Measurements from ENCODE around the gene YAF2. TPM values are rescaled to one million over a fixed set of nuclear protein-coding genes. Genes with fewer than 3 reads are reported as not detected.
"Not testable (repeated sequence)": the region's sequence is repeated elsewhere in the genome, so short reads cannot be mapped to it uniquely, and the experiment has no call there.

YAF2 gene
- polyA plus RNA-seq, 1 experiment = 16.5 TPM

DNA sequence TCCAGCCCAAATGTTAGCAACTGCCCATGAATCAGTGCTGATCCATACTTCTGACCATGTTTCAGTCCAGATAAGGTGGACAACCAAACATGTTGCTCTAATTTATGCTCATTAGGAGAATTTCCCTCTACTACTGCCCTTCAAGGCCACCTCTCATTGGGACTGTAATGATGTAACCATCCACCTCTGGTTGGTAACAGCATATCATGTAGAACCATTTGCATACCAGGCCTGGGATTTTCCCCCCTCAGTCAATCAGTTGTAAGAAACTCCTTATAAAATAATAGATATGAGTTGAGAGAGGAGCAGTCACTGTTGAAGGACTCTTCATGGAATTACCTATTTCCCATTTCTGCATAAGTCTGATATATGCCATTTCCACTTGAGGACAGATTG, 17.8 kb upstream of the YAF2 start:
- Histone ChIP-seq H3K4me3 (ENCODE audit: low read depth, low read length) (no peak overlapping the region), H3K27me3 (ENCODE audit: control insufficient read depth, insufficient read depth, low read length) (no peaks in the 10 kb centered on the region), H3K27ac (ENCODE audit: low read depth, low read length) (no peak overlapping the region), H3K9me3 (ENCODE audit: control insufficient read depth, insufficient read depth, low read length) (no peaks in the 10 kb centered on the region)
- TF ChIP-seq, protein P1, sequence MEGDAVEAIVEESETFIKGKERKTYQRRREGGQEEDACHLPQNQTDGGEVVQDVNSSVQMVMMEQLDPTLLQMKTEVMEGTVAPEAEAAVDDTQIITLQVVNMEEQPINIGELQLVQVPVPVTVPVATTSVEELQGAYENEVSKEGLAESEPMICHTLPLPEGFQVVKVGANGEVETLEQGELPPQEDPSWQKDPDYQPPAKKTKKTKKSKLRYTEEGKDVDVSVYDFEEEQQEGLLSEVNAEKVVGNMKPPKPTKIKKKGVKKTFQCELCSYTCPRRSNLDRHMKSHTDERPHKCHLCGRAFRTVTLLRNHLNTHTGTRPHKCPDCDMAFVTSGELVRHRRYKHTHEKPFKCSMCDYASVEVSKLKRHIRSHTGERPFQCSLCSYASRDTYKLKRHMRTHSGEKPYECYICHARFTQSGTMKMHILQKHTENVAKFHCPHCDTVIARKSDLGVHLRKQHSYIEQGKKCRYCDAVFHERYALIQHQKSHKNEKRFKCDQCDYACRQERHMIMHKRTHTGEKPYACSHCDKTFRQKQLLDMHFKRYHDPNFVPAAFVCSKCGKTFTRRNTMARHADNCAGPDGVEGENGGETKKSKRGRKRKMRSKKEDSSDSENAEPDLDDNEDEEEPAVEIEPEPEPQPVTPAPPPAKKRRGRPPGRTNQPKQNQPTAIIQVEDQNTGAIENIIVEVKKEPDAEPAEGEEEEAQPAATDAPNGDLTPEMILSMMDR (IDR thresholded peaks at IDR 0.05; ENCODE audit: low read depth, low read length) = no peak
- CTCF ChIA-PET = no interaction called here
- POLR2A ChIA-PET = no interaction called here
- DNase-seq (ENCODE audit: low read depth, low spot score) = no peak

DNA sequence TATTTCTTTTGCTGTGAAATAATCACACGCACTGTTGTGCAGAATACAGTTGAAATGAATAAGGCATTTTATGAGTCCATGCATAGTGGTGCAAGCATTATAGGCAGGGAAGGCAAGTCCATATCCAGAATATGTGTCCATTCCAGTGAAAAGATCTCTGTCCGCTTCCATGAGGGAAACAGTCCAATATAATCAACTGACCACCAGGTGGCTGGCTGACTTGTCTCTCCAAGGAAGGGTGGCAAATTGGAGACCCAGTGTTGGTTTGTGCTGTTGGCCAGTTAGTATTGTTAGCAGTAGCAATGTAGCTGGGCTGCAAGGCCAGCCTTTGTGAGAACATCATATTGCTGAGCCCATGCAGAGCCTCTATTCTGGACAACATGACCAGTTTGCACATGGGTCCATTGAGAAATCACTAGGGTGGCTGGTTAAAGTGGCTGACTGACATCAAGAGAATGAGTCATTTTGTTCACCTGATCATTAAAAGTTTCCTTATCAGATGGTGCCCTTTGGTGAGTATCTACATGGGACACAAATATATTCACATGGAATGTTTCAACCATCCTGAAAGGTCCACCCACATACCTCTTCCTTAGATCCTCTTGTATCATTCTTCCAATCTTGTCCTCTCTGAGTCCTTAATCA, 17.3 kb upstream of the YAF2 start:
- CTCF ChIA-PET = no interaction called here
- POLR2A ChIA-PET = no interaction called here
- H3K27ac ChIP-seq (ENCODE audit: low read depth, low read length) = no peak overlapping the region
- DNase-seq (ENCODE audit: low read depth, low spot score) = no peak
- no peaks in the 10 kb centered on the region for H3K9me3 ChIP-seq (ENCODE audit: control insufficient read depth, insufficient read depth, low read length)
- H3K4me3 ChIP-seq (ENCODE audit: low read depth, low read length) = no peak overlapping the region
- TF ChIP-seq, protein P1 (IDR thresholded peaks at IDR 0.05; ENCODE audit: low read depth, low read length) = no peak
- no peaks in the 10 kb centered on the region for H3K27me3 ChIP-seq (ENCODE audit: control insufficient read depth, insufficient read depth, low read length)

DNA sequence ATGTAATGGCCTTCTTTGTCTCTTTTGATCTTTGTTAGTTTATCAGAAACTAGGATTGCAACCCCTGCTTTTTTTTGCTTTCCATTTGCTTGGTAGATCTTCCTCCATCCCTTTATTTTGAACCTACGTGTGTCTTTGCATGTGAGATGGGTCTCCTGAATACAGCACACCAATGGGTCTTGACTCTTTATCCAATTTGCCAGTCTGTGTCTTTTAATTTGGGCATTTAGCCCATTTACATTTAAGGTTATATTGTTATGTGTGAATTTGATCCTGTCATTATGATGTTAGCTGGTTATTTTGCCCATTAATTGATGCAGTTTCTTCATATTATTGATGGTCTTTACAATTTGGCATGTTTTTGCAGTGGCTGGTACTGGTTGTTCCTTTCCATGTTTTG, 14.6 kb upstream of the YAF2 start:
- POLR2A ChIA-PET = not testable (repeated sequence)

DNA sequence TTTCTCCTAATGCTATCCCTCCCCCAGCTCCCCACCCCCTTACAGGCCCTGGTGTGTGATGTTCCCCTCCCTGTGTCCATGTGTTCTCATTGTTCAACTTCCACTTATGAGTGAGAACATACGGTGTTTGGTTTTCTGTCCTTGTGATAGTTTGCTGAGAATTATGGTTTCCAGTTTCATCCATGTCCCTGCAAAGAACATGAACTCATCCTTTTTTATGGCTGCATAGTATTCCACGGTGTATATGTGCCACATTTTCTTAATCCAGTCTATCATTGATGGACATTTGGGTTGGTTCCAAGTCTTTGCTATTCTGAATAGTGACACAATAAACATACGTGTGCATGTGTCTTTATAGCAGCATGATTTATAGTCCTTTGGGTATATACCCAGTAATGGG, 11.0 kb upstream of the YAF2 start:
- H3K27me3 ChIP-seq (ENCODE audit: control insufficient read depth, insufficient read depth, low read length); H3K4me3 ChIP-seq (ENCODE audit: low read depth, low read length); DNase-seq (ENCODE audit: low read depth, low spot score); CTCF ChIA-PET; H3K9me3 ChIP-seq (ENCODE audit: control insufficient read depth, insufficient read depth, low read length); POLR2A ChIA-PET; H3K27ac ChIP-seq (ENCODE audit: low read depth, low read length): not testable (repeated sequence)

More for the DNA sequence above, 14.6 kb upstream of the YAF2 start:
- H3K4me3 ChIP-seq (ENCODE audit: low read depth, low read length); H3K27me3 ChIP-seq (ENCODE audit: control insufficient read depth, insufficient read depth, low read length); H3K27ac ChIP-seq (ENCODE audit: low read depth, low read length); H3K9me3 ChIP-seq (ENCODE audit: control insufficient read depth, insufficient read depth, low read length); CTCF ChIA-PET; DNase-seq (ENCODE audit: low read depth, low spot score): not testable (repeated sequence)

DNA sequence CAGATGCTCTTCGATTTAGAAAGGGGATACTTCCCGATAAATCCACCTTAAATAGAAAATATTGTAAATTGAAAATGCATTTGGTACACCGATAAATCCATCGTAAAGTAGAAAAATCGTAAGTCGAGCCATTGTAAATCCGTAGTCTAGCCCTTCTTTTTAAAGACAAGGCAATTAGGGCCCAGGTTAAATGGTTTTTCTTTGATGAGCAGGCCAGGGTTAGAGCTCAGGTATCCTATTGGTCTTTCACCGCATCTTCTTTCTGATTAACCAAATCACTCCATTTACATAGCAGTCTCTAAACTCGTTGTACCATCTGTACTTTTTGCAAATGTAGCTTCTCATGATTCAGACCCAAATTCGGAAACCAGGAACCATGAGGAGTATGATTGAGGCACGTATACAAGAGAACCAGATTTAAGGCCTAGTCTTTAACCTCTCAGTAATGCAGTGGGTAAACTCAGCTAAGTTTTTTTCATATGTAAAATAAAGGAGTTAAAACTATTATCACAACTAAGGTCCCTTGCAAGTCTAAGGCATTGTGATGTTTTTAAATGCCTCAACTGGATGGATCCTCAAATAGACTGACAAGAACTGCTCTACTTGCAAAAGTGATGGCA, 2.2 kb upstream of the YAF2 start:
- no peak for DNase-seq (ENCODE audit: low read depth, low spot score)
- ChIA-PET CTCF (no interaction called here), POLR2A (no interaction called here)
- Histone ChIP-seq H3K27me3 (ENCODE audit: control insufficient read depth, insufficient read depth, low read length) (no peaks in the 10 kb centered on the region), H3K4me3 (ENCODE audit: low read depth, low read length) (no peak overlapping the region), H3K9me3 (ENCODE audit: control insufficient read depth, insufficient read depth, low read length) (no peaks in the 10 kb centered on the region; the same call in 1 of the 2 replicates), H3K27ac (ENCODE audit: low read depth, low read length) (no peak overlapping the region)
- TF ChIP-seq, protein P1 (IDR thresholded peaks at IDR 0.05; ENCODE audit: low read depth, low read length) = no peak

DNA sequence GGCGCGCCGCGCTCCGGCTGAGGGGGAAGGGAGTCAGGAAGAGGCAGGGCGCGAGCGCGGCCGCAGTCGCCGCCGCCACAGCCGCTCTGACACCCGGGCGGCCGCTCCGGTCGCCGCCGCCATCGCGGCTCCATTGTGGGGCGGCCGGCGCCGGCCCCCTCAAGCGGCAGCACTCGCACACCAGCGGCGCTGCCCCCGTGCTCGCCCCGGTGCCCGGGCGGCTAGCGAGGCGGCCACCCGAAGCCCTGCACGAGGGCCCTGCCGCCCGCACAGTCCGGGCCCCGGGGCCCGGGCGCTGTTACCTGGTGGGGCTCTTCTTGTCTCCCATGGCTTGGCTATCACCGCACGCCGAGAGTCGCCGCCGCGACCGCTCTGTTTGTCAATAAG, 202 bp downstream of the YAF2 start:
- POLR2A ChIA-PET = no interaction called here
- TF ChIP-seq, protein P1 (IDR thresholded peaks at IDR 0.05; ENCODE audit: low read depth, low read length) = no peak
- CTCF ChIA-PET = no interaction called here
- no peak for DNase-seq (ENCODE audit: low read depth, low spot score)
- Histone ChIP-seq H3K4me3 (ENCODE audit: low read depth, low read length) (peak overlapping the region; percentile 83), H3K27ac (ENCODE audit: low read depth, low read length) (peak overlapping the region; percentile 57), H3K27me3 (ENCODE audit: control insufficient read depth, insufficient read depth, low read length) (no peaks in the 10 kb centered on the region), H3K9me3 (ENCODE audit: control insufficient read depth, insufficient read depth, low read length) (no peaks in the 10 kb centered on the region; the same call in 1 of the 2 replicates)

All from AG04450 (cell line).